Esophagus muscularis mucosa (tissue), 3 donors: ENCODE measurements around the gene MAGI3.

Experiments used
- CTCF ChIP-seq, 3 experiments: fragments of 200-600 bp in 2 of 3; fragments of 450-650 bp in 1 of 3; sonication (generic) in 2 of 3; IDR thresholded peaks; one replicate each; pipeline ENCODE4 v1.5.1; 2017 to 2019; ENCODE audit warnings: antibody characterized with exemption in 3 of 3, mild to moderate bottlenecking in 2 of 3, moderate library complexity in 1 of 3
- POLR2A ChIP-seq: fragments of 450-650 bp; IDR thresholded peaks from one replicate; pipeline ENCODE4 v1.6.1; 2017; ENCODE audit warnings: antibody characterized with exemption, moderate library complexity, mild to moderate bottlenecking, low read depth

- TF ChIP-seq POLR2A (no peak), CTCF (IDR thresholded peaks at IDR 0.05) (no peak)
These were observed 14.4 kb upstream of the MAGI3 start for GRCh38 chr1:113375878-113376277.
